ENCODE results near the gene CMTM7.
A peak's percentile ranks its signal among the peaks of the same experiment; 100 is the strongest.

CMTM7 gene

DNA sequence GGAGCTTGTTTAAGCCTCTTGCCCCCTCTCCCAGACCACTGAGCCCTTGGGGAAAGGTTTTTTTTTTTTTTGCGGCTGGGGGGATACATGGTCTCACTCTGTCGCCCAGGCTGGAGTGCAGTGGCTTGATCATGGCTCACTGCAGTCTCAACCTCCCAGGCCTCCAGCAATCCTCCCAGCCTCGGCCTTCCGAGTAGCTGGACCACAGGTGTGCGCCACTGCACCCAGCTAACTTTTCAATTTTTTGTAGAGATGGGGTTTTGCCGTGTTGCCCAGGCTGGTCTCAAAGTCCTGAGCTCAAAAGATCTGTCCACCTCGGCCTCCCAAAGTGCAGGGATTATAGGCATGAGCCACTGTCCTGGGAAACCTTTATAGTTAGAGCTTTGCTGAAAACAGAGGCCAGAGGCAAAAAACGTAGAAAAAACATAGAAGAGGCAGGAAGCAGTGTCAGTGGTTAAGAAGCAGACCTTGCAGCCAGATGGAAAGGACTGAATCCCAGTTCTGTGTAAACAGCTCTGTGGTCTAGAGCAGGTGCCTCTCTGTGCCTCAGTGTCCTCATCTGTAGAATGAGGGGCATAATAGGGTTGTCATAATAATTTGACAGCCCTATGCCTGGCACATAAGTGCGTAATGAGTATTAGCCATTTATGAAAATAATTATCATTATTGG, 33.1 kb downstream of the CMTM7 start:
- Histone ChIP-seq H3K27me3 (ENCODE audit: insufficient read depth, poor library complexity, severe bottlenecking) (no peaks in the 10 kb centered on the region), H3K27ac (replicated peaks) (peak overlapping the region; percentile 90), H3K4me3 (replicated peaks; ENCODE audit: insufficient read depth, low read length) (no peak overlapping the region)
- TF ChIP-seq POLR2AphosphoS5 (IDR thresholded peaks at IDR 0.05; ENCODE audit: low read depth) (no peak), GABPA (IDR thresholded peaks at IDR 0.05; ENCODE audit: low read depth) (no peak), REST (IDR thresholded peaks at IDR 0.05; ENCODE audit: insufficient replicate concordance, low read depth) (no peak), SPI1 (IDR thresholded peaks at IDR 0.05; ENCODE audit: borderline replicate concordance, low read depth) (no peak)
- TF ChIP-seq, protein P1, sequence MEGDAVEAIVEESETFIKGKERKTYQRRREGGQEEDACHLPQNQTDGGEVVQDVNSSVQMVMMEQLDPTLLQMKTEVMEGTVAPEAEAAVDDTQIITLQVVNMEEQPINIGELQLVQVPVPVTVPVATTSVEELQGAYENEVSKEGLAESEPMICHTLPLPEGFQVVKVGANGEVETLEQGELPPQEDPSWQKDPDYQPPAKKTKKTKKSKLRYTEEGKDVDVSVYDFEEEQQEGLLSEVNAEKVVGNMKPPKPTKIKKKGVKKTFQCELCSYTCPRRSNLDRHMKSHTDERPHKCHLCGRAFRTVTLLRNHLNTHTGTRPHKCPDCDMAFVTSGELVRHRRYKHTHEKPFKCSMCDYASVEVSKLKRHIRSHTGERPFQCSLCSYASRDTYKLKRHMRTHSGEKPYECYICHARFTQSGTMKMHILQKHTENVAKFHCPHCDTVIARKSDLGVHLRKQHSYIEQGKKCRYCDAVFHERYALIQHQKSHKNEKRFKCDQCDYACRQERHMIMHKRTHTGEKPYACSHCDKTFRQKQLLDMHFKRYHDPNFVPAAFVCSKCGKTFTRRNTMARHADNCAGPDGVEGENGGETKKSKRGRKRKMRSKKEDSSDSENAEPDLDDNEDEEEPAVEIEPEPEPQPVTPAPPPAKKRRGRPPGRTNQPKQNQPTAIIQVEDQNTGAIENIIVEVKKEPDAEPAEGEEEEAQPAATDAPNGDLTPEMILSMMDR (IDR thresholded peaks at IDR 0.05; ENCODE audit: insufficient read depth, low read length) = no peak
- DNase-seq (ENCODE audit: low read depth in 1 of 2, low spot score in 1 of 2) = no peak

- H3K27ac ChIP-seq (replicated peaks) = peak overlapping the region; percentile 47
- DNase-seq (ENCODE audit: low read depth in 1 of 2, low spot score in 1 of 2) = no peak
- H3K4me3 ChIP-seq (replicated peaks; ENCODE audit: insufficient read depth, low read length) = no peak overlapping the region
- TF ChIP-seq, protein P1 (IDR thresholded peaks at IDR 0.05; ENCODE audit: insufficient read depth, low read length) = no peak
- TF ChIP-seq REST (IDR thresholded peaks at IDR 0.05; ENCODE audit: insufficient replicate concordance, low read depth) = no peak
- no peak for TF ChIP-seq GABPA (IDR thresholded peaks at IDR 0.05; ENCODE audit: low read depth)
- no peak for TF ChIP-seq POLR2AphosphoS5 (IDR thresholded peaks at IDR 0.05; ENCODE audit: low read depth)
- no peak for TF ChIP-seq SPI1 (IDR thresholded peaks at IDR 0.05; ENCODE audit: borderline replicate concordance, low read depth)
- no peaks in the 10 kb centered on the region for H3K27me3 ChIP-seq (ENCODE audit: insufficient read depth, poor library complexity, severe bottlenecking)
Observed at GRCh38 chr3:32428092-32429068, 36.7 kb downstream of the CMTM7 start.

DNA sequence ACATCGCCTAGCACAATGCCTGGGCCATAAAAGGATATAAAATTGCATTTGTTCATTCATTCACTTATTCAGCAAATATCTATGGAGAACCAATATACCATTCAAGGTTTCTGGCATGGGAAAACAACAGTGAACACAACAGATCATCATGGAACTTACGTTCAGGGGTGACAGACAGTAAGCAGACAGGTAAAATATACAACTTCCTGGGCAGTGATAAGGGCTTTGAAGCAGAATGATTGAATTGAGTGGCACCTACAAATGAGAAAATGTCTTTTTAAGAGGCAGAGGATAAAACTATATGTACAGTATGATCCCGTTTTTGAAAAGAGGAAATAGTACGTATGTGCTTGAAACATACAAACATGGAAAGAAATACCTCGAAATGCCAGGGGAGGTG, 39.2 kb downstream of the CMTM7 start:
- no peak for DNase-seq (ENCODE audit: low read depth in 1 of 2, low spot score in 1 of 2)
- no peak overlapping the region for H3K4me3 ChIP-seq (replicated peaks; ENCODE audit: insufficient read depth, low read length)
- H3K27ac ChIP-seq (replicated peaks) = peak overlapping the region; percentile 21; the same call in 1 of the 2 replicates
- TF ChIP-seq, protein P1 (IDR thresholded peaks at IDR 0.05; ENCODE audit: insufficient read depth, low read length) = no peak
- no peak for TF ChIP-seq GABPA (IDR thresholded peaks at IDR 0.05; ENCODE audit: low read depth)
- TF ChIP-seq POLR2AphosphoS5 (IDR thresholded peaks at IDR 0.05; ENCODE audit: low read depth) = no peak
- TF ChIP-seq REST (IDR thresholded peaks at IDR 0.05; ENCODE audit: insufficient replicate concordance, low read depth) = no peak
- no peak for TF ChIP-seq SPI1 (IDR thresholded peaks at IDR 0.05; ENCODE audit: borderline replicate concordance, low read depth)
- H3K27me3 ChIP-seq (ENCODE audit: insufficient read depth, poor library complexity, severe bottlenecking) = no peaks in the 10 kb centered on the region
